HepG2 (cell line): ENCODE results near the gene ITPK1. TPM values are rescaled to one million over a fixed set of nuclear protein-coding genes. Genes with fewer than 3 reads are reported as not detected.

Source experiments
- ATAC-seq: fragments of 200-7000 bp; cut with Tn5 transposase; 3 replicates; pipeline ENCODE4 v1.9.1; 2020; ENCODE audit warnings: mild to moderate bottlenecking, moderate library complexity
- BruUV-seq: library from RNA; stranded (reverse); fragments of 400-500 nt; replicated peaks from 2 replicates; lab custom pipeline; 2021; lab: Mats Ljungman, UMichigan
- CTCF ChIA-PET: fragments of 300-600 bp; formaldehyde crosslinking; extraction: SDS; loops from one replicate; lab custom pipeline; 2021; ENCODE audit warnings: low total read pairs, inconsistent platforms, low intra/inter-chr PET ratio; lab: Yijun Ruan, JAX
- POLR2A ChIA-PET: fragments of 350-600 bp; sonication (Branson Sonifier 250); formaldehyde crosslinking; loops from one replicate; lab custom pipeline; 2020; ENCODE audit warnings: antibody characterized with exemption, inconsistent platforms; lab: Yijun Ruan, JAX
- DNase-seq: peaks from one replicate; pipeline ENCODE4 v3.0.0-alpha.2; 2015; ENCODE audit warnings: low spot score
- FAIRE-seq: peaks from 3 replicates; lab custom pipeline; 2011; peaks lifted over from hg19 to GRCh38; lab: Jason Lieb, UNC
- H2AFZ ChIP-seq: one replicate; pipeline ENCODE4 v1.6.1; 2011; ENCODE audit warnings: low read length, inconsistent platforms
- H3K27ac ChIP-seq: fragments of 300-600 bp; 3 replicates; pipeline ENCODE4 v1.8.0; 2011; ENCODE audit warnings: mixed run types, mild to moderate bottlenecking, mixed read lengths, low read length, inconsistent platforms; ENCODE audit not compliant: insufficient read depth; ENCODE audit errors: extremely low read length
- H3K27me3 ChIP-seq, 2 experiments: fragments of 200-600 bp in 1 of 2; 2 replicates in 1 of 2; 3 replicates in 1 of 2; pipeline versions ENCODE4 v1.6.0 to v1.8.0; 2011; ENCODE audit warnings: low read length in 2 of 2, mild to moderate bottlenecking in 2 of 2, moderate library complexity in 2 of 2, inconsistent platforms in 1 of 2; ENCODE audit not compliant: insufficient read depth in 2 of 2, control insufficient read depth in 1 of 2
- H3K36me3 ChIP-seq, 2 experiments: fragments of 200-600 bp in 1 of 2; replicated peaks in 1 of 2; 2 replicates in 1 of 2; 3 replicates in 1 of 2; pipeline versions ENCODE4 v1.5.1 to v1.8.0; 2011; ENCODE audit warnings: low read length in 2 of 2, inconsistent platforms in 1 of 2; ENCODE audit not compliant: insufficient read depth in 2 of 2, control insufficient read depth in 1 of 2
- H3K4me1 ChIP-seq: 2 replicates; pipeline ENCODE4 v1.5.1; 2012; ENCODE audit warnings: low read length, inconsistent platforms; ENCODE audit not compliant: insufficient read depth
- H3K4me2 ChIP-seq: 2 replicates; pipeline ENCODE4 v1.6.0; 2011; ENCODE audit warnings: low read depth, low read length, inconsistent platforms
- H3K4me3 ChIP-seq, 3 experiments: fragments of 200-600 bp in 1 of 3; sonication (generic), shearing (Covaris generic) in 1 of 3; replicated peaks in 1 of 3; 2 replicates each; pipeline ENCODE4 v1.5.1; 2011 to 2016; ENCODE audit warnings: low read length in 3 of 3, inconsistent platforms in 2 of 3, low read depth in 2 of 3, mild to moderate bottlenecking in 2 of 3, control low read depth in 1 of 3, mixed read lengths in 1 of 3; ENCODE audit not compliant: insufficient read depth in 1 of 3
- H3K79me2 ChIP-seq: one replicate; pipeline ENCODE4 v1.6.1; 2011; ENCODE audit warnings: low read length, inconsistent platforms; ENCODE audit not compliant: insufficient read depth
- H3K9ac ChIP-seq: 2 replicates; pipeline ENCODE4 v1.6.0; 2011; ENCODE audit warnings: mild to moderate bottlenecking, low read depth, low read length, inconsistent platforms; ENCODE audit not compliant: insufficient read depth
- H3K9me3 ChIP-seq: 2 replicates; pipeline ENCODE4 v1.5.1; 2012; ENCODE audit warnings: mild to moderate bottlenecking, low read length
- H4K20me1 ChIP-seq: 2 replicates; pipeline ENCODE4 v1.6.0; 2011; ENCODE audit warnings: inconsistent platforms, mild to moderate bottlenecking, low read length, moderate library complexity; ENCODE audit not compliant: insufficient read depth
- HNRNPK ChIP-seq: fragments of 200-400 bp; formaldehyde crosslinking; IDR thresholded peaks from 2 replicates; pipeline ENCODE4 v1.6.1; 2018; ENCODE audit warnings: low read length, low read depth, moderate library complexity, mild to moderate bottlenecking; ENCODE audit not compliant: poor library complexity, severe bottlenecking
- PPARG ChIP-seq: conservative IDR thresholded peaks from 2 replicates; pipeline ENCODE4 v1.6.1; 2016; ENCODE audit warnings: missing biosample characterization, missing genetic modification reagents
- SOX5 ChIP-seq: IDR thresholded peaks from 2 replicates; pipeline ENCODE4 v1.6.1; 2016; ENCODE audit warnings: borderline replicate concordance
- ZNF10 ChIP-seq: sonication (generic); formaldehyde crosslinking; IDR thresholded peaks from 2 replicates; pipeline ENCODE4 v1.4.0; 2020; ENCODE audit warnings: mild to moderate bottlenecking, low read depth, missing genetic modification reagents, borderline replicate concordance
- ZNF24 ChIP-seq: fragments of 450-650 bp; IDR thresholded peaks from 2 replicates; pipeline ENCODE4 v1.6.1; 2017; ENCODE audit warnings: antibody characterized with exemption, mild to moderate bottlenecking
- ZNF275 ChIP-seq: sonication (generic); formaldehyde crosslinking; IDR thresholded peaks from 2 replicates; pipeline ENCODE4 v1.8.0; 2022; ENCODE audit warnings: missing genetic modification reagents, mild to moderate bottlenecking, inconsistent platforms, borderline replicate concordance
- ZNF878 ChIP-seq: sonication (generic); formaldehyde crosslinking; IDR thresholded peaks from 2 replicates; pipeline ENCODE4 v1.8.1; 2023; ENCODE audit warnings: mild to moderate bottlenecking, missing genetic modification reagents, moderate library complexity
- ZSCAN22 ChIP-seq: sonication (generic); formaldehyde crosslinking; IDR thresholded peaks from 2 replicates; pipeline ENCODE4 v1.4.0; 2020; ENCODE audit warnings: mild to moderate bottlenecking, missing genetic modification reagents
- WGBS: methylation state at CpG from one replicate; pipeline ENCODE4 v1.1.6; 2017; ENCODE audit warnings: low lambda C conversion rate; 5-methylcytosine and 5-hydroxymethylcytosine counted together
- in situ Hi-C: cut with HindIII; loops from 2 replicates; pipeline ENCODE4 v1.10.0; 2017; ENCODE audit warnings: low pct_unique_long_range_greater_than_20kb; ENCODE audit not compliant: extremely low pct_ligation_motif_present
- intact Hi-C: fragments of 100-400 bp; cut with micrococcal nuclease; formaldehyde crosslinking; loops from one replicate; pipeline ENCODE4 v1.10.0; 2022; ENCODE audit not compliant: unreplicated experiment
- polyA plus RNA-seq, 8 experiments: library from polyadenylated mRNA; depleted of rRNA in 3 of 8; stranded (reverse) in 7 of 8; unstranded in 1 of 8; fragments of >200 nt; fragmentation: Illumina TruSeq in 4 of 8; extraction: Trizol in 4 of 8; gene quantifications; 2 replicates each; pipeline versions ENCODE4 v1.2.1 to v1.2.3, GENCODE V29; 2011 to 2016; ENCODE audit warnings: low read depth in 4 of 8, missing spikeins in 1 of 8, mixed read lengths in 1 of 8; ENCODE audit not compliant: insufficient read depth in 1 of 8
- total RNA-seq, 5 experiments: library from RNA; depleted of rRNA; stranded (reverse); fragments of >200 nt; fragmentation: Illumina TruSeq; extraction: Trizol; gene quantifications; 2 replicates each; pipeline ENCODE4 v1.2.3, GENCODE V29; 2016; ENCODE audit warnings: low read depth in 1 of 5
- TF ChIP-seq, protein P1 (sequence below): IDR thresholded peaks from 2 replicates; pipeline ENCODE4 v1.4.0; 2020; ENCODE audit warnings: mild to moderate bottlenecking, missing genetic modification reagents
- TF ChIP-seq, protein P2 (sequence below): sonication (generic); formaldehyde crosslinking; conservative IDR thresholded peaks from 2 replicates; pipeline ENCODE4 v1.5.0; 2020; ENCODE audit warnings: missing genetic modification reagents
- TF ChIP-seq, protein P3 (sequence below): sonication (generic); formaldehyde crosslinking; IDR thresholded peaks from 2 replicates; pipeline ENCODE4 v1.5.0; 2020; ENCODE audit warnings: mild to moderate bottlenecking, missing genetic modification reagents
- TF ChIP-seq, protein P4 (sequence below): sonication (generic); formaldehyde crosslinking; IDR thresholded peaks from 2 replicates; pipeline ENCODE4 v1.4.0; 2020; ENCODE audit warnings: missing genetic modification reagents, borderline replicate concordance

Gene ITPK1
- total and polyA plus RNA-seq, 2 of the 13 experiments (the other 11 are each of a cell fraction or from before 2014, with no cell fraction given) = 20.5 to 47.5 TPM

DNA sequence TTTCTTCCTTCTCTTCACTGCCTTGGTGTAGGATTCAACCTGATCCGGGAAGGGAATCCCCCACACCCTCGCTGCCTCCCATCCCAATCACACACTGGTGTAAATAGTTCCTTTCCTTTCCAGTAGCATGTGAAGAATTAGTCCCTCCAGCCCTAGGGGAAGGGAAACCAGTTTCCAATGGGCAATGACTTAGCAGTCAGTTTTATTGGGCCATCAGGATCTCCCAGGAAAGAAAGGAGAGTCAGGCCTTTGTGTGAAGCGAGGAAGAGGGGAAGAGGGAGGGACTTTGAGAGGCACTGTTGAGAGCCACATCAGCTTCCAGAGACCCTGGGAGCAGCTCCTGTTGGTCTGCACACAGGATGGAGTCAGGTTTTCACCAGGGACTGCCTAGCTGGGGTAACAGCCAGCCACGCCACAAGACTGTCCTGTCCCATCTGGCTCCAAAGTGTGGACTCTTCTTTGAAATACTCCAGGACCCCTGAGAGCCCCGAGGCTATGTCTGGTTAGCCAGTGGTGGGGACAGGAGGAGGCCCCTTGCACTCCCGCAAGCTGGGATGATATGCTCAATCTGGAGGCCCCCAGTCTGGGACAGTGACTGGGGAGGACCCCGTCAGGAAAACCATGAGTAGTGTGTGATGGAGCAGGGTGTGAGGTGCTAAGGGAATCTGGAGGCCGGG is 41.1 kb upstream of the ITPK1 start:
- 47% methylated on average over 7 of the region's 8 CpGs for WGBS
- Histone ChIP-seq H3K4me2 (peak overlapping the region; percentile 38; the same call in 1 of the 2 replicates), H3K9me3 (no peaks in the 10 kb centered on the region), H3K27ac (no peak overlapping the region), H3K36me3 (no peaks in the 10 kb centered on the region), H2AFZ (peak overlapping the region; percentile 84), H3K9ac (no peak overlapping the region), H3K79me2 (no peaks in the 10 kb centered on the region), H3K27me3 (no peaks in the 10 kb centered on the region; a peak in 1 of 5 replicates), H3K4me1 (peaks cover 39% of the 10 kb centered on the region), H4K20me1 (no peaks in the 10 kb centered on the region), H3K4me3 (no peak overlapping the region)
- peak; percentile 46 for ATAC-seq
- intact Hi-C loops (no loop called here), in situ Hi-C loops (no loop called here)
- no TSS peak for BruUV-seq
- POLR2A ChIA-PET = no interaction called here
- no peak for DNase-seq
- CTCF ChIA-PET = no interaction called here
- no peak for FAIRE-seq
- no peak for TF ChIP-seq ZNF10 (CRISPR knock-in tag)
- TF ChIP-seq PPARG (CRISPR knock-in tag) = no peak
- TF ChIP-seq, protein P1, sequence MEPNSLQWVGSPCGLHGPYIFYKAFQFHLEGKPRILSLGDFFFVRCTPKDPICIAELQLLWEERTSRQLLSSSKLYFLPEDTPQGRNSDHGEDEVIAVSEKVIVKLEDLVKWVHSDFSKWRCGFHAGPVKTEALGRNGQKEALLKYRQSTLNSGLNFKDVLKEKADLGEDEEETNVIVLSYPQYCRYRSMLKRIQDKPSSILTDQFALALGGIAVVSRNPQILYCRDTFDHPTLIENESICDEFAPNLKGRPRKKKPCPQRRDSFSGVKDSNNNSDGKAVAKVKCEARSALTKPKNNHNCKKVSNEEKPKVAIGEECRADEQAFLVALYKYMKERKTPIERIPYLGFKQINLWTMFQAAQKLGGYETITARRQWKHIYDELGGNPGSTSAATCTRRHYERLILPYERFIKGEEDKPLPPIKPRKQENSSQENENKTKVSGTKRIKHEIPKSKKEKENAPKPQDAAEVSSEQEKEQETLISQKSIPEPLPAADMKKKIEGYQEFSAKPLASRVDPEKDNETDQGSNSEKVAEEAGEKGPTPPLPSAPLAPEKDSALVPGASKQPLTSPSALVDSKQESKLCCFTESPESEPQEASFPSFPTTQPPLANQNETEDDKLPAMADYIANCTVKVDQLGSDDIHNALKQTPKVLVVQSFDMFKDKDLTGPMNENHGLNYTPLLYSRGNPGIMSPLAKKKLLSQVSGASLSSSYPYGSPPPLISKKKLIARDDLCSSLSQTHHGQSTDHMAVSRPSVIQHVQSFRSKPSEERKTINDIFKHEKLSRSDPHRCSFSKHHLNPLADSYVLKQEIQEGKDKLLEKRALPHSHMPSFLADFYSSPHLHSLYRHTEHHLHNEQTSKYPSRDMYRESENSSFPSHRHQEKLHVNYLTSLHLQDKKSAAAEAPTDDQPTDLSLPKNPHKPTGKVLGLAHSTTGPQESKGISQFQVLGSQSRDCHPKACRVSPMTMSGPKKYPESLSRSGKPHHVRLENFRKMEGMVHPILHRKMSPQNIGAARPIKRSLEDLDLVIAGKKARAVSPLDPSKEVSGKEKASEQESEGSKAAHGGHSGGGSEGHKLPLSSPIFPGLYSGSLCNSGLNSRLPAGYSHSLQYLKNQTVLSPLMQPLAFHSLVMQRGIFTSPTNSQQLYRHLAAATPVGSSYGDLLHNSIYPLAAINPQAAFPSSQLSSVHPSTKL (CRISPR knock-in tag) = no peak
- TF ChIP-seq ZNF275 (CRISPR knock-in tag) = no peak
- TF ChIP-seq SOX5 (CRISPR knock-in tag) = no peak
- no peak for TF ChIP-seq ZSCAN22 (CRISPR knock-in tag)
- TF ChIP-seq HNRNPK = no peak
- TF ChIP-seq, protein P2, sequence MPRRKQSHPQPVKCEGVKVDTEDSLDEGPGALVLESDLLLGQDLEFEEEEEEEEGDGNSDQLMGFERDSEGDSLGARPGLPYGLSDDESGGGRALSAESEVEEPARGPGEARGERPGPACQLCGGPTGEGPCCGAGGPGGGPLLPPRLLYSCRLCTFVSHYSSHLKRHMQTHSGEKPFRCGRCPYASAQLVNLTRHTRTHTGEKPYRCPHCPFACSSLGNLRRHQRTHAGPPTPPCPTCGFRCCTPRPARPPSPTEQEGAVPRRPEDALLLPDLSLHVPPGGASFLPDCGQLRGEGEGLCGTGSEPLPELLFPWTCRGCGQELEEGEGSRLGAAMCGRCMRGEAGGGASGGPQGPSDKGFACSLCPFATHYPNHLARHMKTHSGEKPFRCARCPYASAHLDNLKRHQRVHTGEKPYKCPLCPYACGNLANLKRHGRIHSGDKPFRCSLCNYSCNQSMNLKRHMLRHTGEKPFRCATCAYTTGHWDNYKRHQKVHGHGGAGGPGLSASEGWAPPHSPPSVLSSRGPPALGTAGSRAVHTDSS = no peak
- TF ChIP-seq, protein P3, sequence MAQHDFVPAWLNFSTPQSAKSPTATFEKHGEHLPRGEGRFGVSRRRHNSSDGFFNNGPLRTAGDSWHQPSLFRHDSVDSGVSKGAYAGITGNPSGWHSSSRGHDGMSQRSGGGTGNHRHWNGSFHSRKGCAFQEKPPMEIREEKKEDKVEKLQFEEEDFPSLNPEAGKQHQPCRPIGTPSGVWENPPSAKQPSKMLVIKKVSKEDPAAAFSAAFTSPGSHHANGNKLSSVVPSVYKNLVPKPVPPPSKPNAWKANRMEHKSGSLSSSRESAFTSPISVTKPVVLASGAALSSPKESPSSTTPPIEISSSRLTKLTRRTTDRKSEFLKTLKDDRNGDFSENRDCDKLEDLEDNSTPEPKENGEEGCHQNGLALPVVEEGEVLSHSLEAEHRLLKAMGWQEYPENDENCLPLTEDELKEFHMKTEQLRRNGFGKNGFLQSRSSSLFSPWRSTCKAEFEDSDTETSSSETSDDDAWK = no peak
- TF ChIP-seq, protein P4, sequence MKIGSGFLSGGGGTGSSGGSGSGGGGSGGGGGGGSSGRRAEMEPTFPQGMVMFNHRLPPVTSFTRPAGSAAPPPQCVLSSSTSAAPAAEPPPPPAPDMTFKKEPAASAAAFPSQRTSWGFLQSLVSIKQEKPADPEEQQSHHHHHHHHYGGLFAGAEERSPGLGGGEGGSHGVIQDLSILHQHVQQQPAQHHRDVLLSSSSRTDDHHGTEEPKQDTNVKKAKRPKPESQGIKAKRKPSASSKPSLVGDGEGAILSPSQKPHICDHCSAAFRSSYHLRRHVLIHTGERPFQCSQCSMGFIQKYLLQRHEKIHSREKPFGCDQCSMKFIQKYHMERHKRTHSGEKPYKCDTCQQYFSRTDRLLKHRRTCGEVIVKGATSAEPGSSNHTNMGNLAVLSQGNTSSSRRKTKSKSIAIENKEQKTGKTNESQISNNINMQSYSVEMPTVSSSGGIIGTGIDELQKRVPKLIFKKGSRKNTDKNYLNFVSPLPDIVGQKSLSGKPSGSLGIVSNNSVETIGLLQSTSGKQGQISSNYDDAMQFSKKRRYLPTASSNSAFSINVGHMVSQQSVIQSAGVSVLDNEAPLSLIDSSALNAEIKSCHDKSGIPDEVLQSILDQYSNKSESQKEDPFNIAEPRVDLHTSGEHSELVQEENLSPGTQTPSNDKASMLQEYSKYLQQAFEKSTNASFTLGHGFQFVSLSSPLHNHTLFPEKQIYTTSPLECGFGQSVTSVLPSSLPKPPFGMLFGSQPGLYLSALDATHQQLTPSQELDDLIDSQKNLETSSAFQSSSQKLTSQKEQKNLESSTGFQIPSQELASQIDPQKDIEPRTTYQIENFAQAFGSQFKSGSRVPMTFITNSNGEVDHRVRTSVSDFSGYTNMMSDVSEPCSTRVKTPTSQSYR (CRISPR knock-in tag) = no peak
- TF ChIP-seq ZNF24 = no peak
- TF ChIP-seq ZNF878 (CRISPR knock-in tag) = no peak
